Endodermal cell (in vitro differentiated cells): ENCODE data around the gene ABCA13. TPM values are rescaled to one million over a fixed set of nuclear protein-coding genes. Genes with fewer than 3 reads are reported as not detected.

ENCODE experiments used
- DNase-seq: peaks from one replicate; pipeline ENCODE4 v3.0.0-alpha.2; 2017
- H3K27ac ChIP-seq: 2 replicates; pipeline ENCODE4 v1.5.1; 2013; ENCODE audit warnings: mild to moderate bottlenecking, low read depth, low read length, moderate library complexity
- H3K27me3 ChIP-seq: 2 replicates; pipeline ENCODE4 v1.6.1; 2013; ENCODE audit warnings: mild to moderate bottlenecking, low read length, moderate library complexity; ENCODE audit not compliant: insufficient read depth, control insufficient read depth, poor library complexity, severe bottlenecking
- H3K36me3 ChIP-seq: 2 replicates; pipeline ENCODE4 v1.7.0; 2013; ENCODE audit warnings: mild to moderate bottlenecking, low read length, moderate library complexity; ENCODE audit not compliant: control insufficient read depth, insufficient read depth
- H3K4me1 ChIP-seq: one replicate; pipeline ENCODE4 v1.7.0; 2013; ENCODE audit warnings: low read length; ENCODE audit not compliant: control insufficient read depth, insufficient read depth
- H3K4me3 ChIP-seq: 2 replicates; pipeline ENCODE4 v1.5.1; 2013; ENCODE audit warnings: mild to moderate bottlenecking, low read length, moderate library complexity
- H3K9ac ChIP-seq: 2 replicates; pipeline ENCODE4 v1.6.1; 2013; ENCODE audit warnings: mild to moderate bottlenecking, low read length, moderate library complexity; ENCODE audit not compliant: poor library complexity, severe bottlenecking; ENCODE audit errors: extremely low read depth
- H3K9me3 ChIP-seq: 2 replicates; pipeline ENCODE4 v1.6.1; 2013; ENCODE audit warnings: mild to moderate bottlenecking, low read length, moderate library complexity; ENCODE audit not compliant: control insufficient read depth
- H3K27ac Mint-ChIP-seq: 2 replicates; pipeline ENCODE4 v1.8.0; 2020; ENCODE audit warnings: mixed read lengths
- H3K27me3 Mint-ChIP-seq: 2 replicates; pipeline ENCODE4 v1.8.0; 2021; ENCODE audit warnings: mild to moderate bottlenecking, mixed read lengths; ENCODE audit not compliant: insufficient read depth
- H3K36me3 Mint-ChIP-seq: 2 replicates; pipeline ENCODE4 v1.8.0; 2020; ENCODE audit warnings: low read depth, mixed read lengths
- H3K4me1 Mint-ChIP-seq: 2 replicates; pipeline ENCODE4 v1.8.0; 2020; ENCODE audit warnings: mixed read lengths
- H3K4me3 Mint-ChIP-seq: 2 replicates; pipeline ENCODE4 v1.8.0; 2020; ENCODE audit warnings: mild to moderate bottlenecking, moderate library complexity, mixed read lengths
- H3K9me3 Mint-ChIP-seq: 2 replicates; pipeline ENCODE4 v1.8.0; 2020; ENCODE audit warnings: mild to moderate bottlenecking, mixed read lengths
- WGBS, 2 experiments: methylation state at CpG; one replicate each; pipeline versions ENCODE4 v1.1.5 to v1.1.7; 2013; ENCODE audit warnings: missing lambda C conversion rate in 2 of 2, mixed read lengths in 1 of 2; ENCODE audit not compliant: insufficient coverage in 1 of 2, insufficient read length in 1 of 2; 5-methylcytosine and 5-hydroxymethylcytosine counted together
- total RNA-seq, 2 donors: library from RNA; stranded (reverse); fragmentation: NEBNext Ultra II Directional in 1 of 2; extraction: Animal tissue kit (Norgen Biotek cat#: 25700) in 1 of 2; gene quantifications; 2 replicates in 1 of 2; 3 replicates in 1 of 2; pipeline ENCODE4 v1.2.1, GENCODE V29; 2021
- TF ChIP-seq, protein P1 (sequence below): fragments of 200-600 bp; sonication (generic); conservative IDR thresholded peaks from 2 replicates; pipeline ENCODE4 v1.5.0; 2021; ENCODE audit warnings: antibody characterized with exemption, mild to moderate bottlenecking

Gene ABCA13
- total RNA-seq, 2 donors from 2014 or later = 0.04 to 0.11 TPM

DNA sequence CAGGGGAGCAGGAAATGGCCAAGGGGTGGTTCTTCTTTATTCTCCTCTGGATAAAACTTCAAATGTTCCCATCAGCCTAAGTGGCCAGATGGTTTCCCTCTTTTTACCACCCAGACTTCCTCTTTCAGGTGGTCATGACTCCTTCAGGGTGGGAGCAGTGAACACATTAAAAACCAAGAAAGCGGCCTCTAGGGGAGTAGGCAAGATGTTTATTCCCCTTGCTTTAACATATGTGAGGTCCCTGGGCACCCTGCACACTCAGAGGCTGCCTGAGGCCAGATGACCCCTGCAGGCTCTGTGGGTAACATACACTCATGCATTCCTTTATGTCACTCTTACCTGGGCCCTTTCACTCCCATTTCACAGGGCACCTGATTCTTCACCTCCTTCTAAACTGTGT is 357.4 kb downstream of the ABCA13 start:
- TF ChIP-seq, protein P1, sequence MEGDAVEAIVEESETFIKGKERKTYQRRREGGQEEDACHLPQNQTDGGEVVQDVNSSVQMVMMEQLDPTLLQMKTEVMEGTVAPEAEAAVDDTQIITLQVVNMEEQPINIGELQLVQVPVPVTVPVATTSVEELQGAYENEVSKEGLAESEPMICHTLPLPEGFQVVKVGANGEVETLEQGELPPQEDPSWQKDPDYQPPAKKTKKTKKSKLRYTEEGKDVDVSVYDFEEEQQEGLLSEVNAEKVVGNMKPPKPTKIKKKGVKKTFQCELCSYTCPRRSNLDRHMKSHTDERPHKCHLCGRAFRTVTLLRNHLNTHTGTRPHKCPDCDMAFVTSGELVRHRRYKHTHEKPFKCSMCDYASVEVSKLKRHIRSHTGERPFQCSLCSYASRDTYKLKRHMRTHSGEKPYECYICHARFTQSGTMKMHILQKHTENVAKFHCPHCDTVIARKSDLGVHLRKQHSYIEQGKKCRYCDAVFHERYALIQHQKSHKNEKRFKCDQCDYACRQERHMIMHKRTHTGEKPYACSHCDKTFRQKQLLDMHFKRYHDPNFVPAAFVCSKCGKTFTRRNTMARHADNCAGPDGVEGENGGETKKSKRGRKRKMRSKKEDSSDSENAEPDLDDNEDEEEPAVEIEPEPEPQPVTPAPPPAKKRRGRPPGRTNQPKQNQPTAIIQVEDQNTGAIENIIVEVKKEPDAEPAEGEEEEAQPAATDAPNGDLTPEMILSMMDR = peak; percentile 68
- 85% methylated on average over 1 of the region's 1 CpG; no CpG with 5 or more reads in 1 of the 2 experiments for WGBS, 2 experiments
- H3K9me3 Mint-ChIP-seq = peaks cover 5% of the 10 kb centered on the region
- H3K27ac Mint-ChIP-seq = no peak overlapping the region
- H3K4me3 Mint-ChIP-seq = no peak overlapping the region
- Histone ChIP-seq H3K27ac (no peak overlapping the region), H3K4me3 (no peak overlapping the region), H3K36me3 (no peaks in the 10 kb centered on the region), H3K4me1 (no peaks in the 10 kb centered on the region), H3K9me3 (no peaks in the 10 kb centered on the region), H3K27me3 (no peaks in the 10 kb centered on the region), H3K9ac (no peak overlapping the region)
- no peaks in the 10 kb centered on the region for H3K36me3 Mint-ChIP-seq
- DNase-seq = peak; percentile 71
- H3K4me1 Mint-ChIP-seq = peaks cover 7% of the 10 kb centered on the region
- H3K27me3 Mint-ChIP-seq = no peaks in the 10 kb centered on the region

DNA sequence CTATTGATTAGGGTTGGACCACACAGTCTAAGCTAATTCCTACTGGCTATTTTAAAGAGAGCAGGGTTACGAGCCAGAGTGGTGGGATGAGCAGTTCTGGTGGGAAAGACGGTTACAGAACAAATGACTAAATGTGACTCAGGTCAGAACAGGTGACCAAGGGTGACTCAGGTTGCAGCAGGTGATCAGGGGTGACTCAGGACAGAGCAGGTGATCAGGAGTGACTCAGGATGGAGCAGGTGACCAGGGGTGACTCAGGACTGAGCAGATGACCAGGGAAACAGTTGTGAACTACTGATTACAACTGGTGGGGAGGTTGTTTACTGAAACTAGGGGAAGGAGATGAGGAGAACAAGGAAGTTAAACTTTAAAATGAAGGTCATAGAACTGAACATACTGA is 366.3 kb downstream of the ABCA13 start:
- Mint-ChIP-seq H3K4me1 (peaks cover 3% of the 10 kb centered on the region), H3K36me3 (no peaks in the 10 kb centered on the region), H3K4me3 (no peak overlapping the region), H3K27me3 (no peaks in the 10 kb centered on the region), H3K9me3 (peaks cover 22% of the 10 kb centered on the region), H3K27ac (no peak overlapping the region)
- TF ChIP-seq, protein P1 = no peak
- no peak overlapping the region for H3K9ac ChIP-seq
- no peaks in the 10 kb centered on the region for H3K4me1 ChIP-seq
- no peak overlapping the region for H3K27ac ChIP-seq
- H3K4me3 ChIP-seq = no peak overlapping the region
- DNase-seq = no peak
- peaks cover 27% of the 10 kb centered on the region for H3K9me3 ChIP-seq
- H3K36me3 ChIP-seq = no peaks in the 10 kb centered on the region
- H3K27me3 ChIP-seq = no peaks in the 10 kb centered on the region
- 88 to 90% methylated on average over 1 to 2 of the region's 2 CpGs for WGBS, 2 experiments

DNA sequence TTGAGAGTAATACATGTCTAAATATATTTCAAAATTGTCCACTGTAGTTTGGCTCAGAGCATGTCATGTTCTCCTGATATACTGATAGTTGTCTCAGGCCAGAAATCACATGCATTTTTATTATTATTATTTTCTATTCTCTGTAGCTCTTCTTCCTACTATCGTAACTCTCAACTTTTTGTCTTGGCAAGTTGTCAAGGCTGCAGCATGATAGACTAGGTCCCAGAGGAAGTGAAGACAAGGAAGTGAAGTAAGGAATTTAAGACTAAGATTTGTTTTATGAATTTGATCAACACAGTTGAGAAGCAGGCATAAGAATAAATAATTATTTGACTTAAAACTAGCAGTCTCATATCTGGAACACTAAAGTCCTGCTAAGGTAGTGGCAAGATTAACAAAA is 369.5 kb downstream of the ABCA13 start:
- TF ChIP-seq, protein P1 = no peak
- peaks cover 4% of the 10 kb centered on the region for H3K4me1 Mint-ChIP-seq
- no peak for DNase-seq
- no peaks in the 10 kb centered on the region for H3K27me3 ChIP-seq
- H3K9me3 Mint-ChIP-seq = peaks cover 12% of the 10 kb centered on the region
- H3K36me3 ChIP-seq = no peaks in the 10 kb centered on the region
- no peaks in the 10 kb centered on the region for H3K4me1 ChIP-seq
- H3K27ac ChIP-seq = no peak overlapping the region
- H3K4me3 ChIP-seq = no peak overlapping the region
- H3K27ac Mint-ChIP-seq = no peak overlapping the region
- no peaks in the 10 kb centered on the region for H3K36me3 Mint-ChIP-seq
- H3K9ac ChIP-seq = no peak overlapping the region
- WGBS, 2 experiments = 100% methylated on average over 1 of the region's 1 CpG; no CpG with 5 or more reads in 1 of the 2 experiments
- H3K9me3 ChIP-seq = peaks cover 14% of the 10 kb centered on the region
- H3K4me3 Mint-ChIP-seq = no peak overlapping the region
- H3K27me3 Mint-ChIP-seq = no peaks in the 10 kb centered on the region
